Calu3 (cell line): ENCODE results near the gene OPHN1. TPM values are rescaled to one million over a fixed set of nuclear protein-coding genes. Genes with fewer than 3 reads are reported as not detected.

ENCODE experiments used
- BruUV-seq: library from RNA; stranded (reverse); fragments of 400-500 nt; replicated peaks from 2 replicates; lab custom pipeline; 2021; lab: Mats Ljungman, UMichigan
- CTCF ChIA-PET: fragments of 300-600 bp; sonication (Branson Sonifier 250); formaldehyde crosslinking; loops from one replicate; lab custom pipeline; 2022; ENCODE audit warnings: antibody characterized with exemption; lab: Charles Lee
- DNase-seq: peaks from one replicate; pipeline ENCODE4 v3.0.0; 2022
- H3K27ac Mint-ChIP-seq: one replicate; pipeline ENCODE4 v1.8.0; 2022; ENCODE audit warnings: mixed read lengths; ENCODE audit not compliant: unreplicated experiment
- H3K27me3 Mint-ChIP-seq: one replicate; pipeline ENCODE4 v1.8.0; 2022; ENCODE audit warnings: mixed read lengths; ENCODE audit not compliant: unreplicated experiment
- H3K36me3 Mint-ChIP-seq: one replicate; pipeline ENCODE4 v1.8.0; 2022; ENCODE audit warnings: mild to moderate bottlenecking, moderate library complexity, mixed read lengths; ENCODE audit not compliant: insufficient read depth, unreplicated experiment
- H3K4me1 Mint-ChIP-seq: one replicate; pipeline ENCODE4 v1.8.0; 2022; ENCODE audit warnings: mild to moderate bottlenecking, low read depth, mixed read lengths; ENCODE audit not compliant: unreplicated experiment
- H3K4me3 Mint-ChIP-seq: one replicate; pipeline ENCODE4 v1.8.0; 2022; ENCODE audit warnings: mild to moderate bottlenecking, low read depth, moderate library complexity, mixed read lengths; ENCODE audit not compliant: unreplicated experiment
- H3K9me3 Mint-ChIP-seq: one replicate; pipeline ENCODE4 v1.8.0; 2022; ENCODE audit warnings: low read depth, mixed read lengths; ENCODE audit not compliant: unreplicated experiment
- intact Hi-C: fragments of 100-400 bp; cut with micrococcal nuclease; formaldehyde crosslinking; loops from one replicate; pipeline ENCODE4 v1.10.0; 2022; ENCODE audit not compliant: unreplicated experiment
- total RNA-seq: library from RNA; stranded (reverse); gene quantifications from 2 replicates; pipeline ENCODE4 v1.2.3, GENCODE V29; 2022
- TF ChIP-seq, protein P1 (sequence below): fragments of 200-600 bp; IDR thresholded peaks from one replicate; pipeline ENCODE4 v1.8.0; 2022; ENCODE audit warnings: antibody characterized with exemption; ENCODE audit not compliant: unreplicated experiment

The OPHN1 gene
- total RNA-seq, 1 experiment from 2014 or later: 13.1 TPM

- CTCF ChIA-PET: no interaction called here
- Mint-ChIP-seq H3K9me3 (no peaks in the 10 kb centered on the region), H3K36me3 (no peaks in the 10 kb centered on the region), H3K4me1 (peaks cover 8% of the 10 kb centered on the region), H3K27ac (no peak overlapping the region), H3K27me3 (no peaks in the 10 kb centered on the region), H3K4me3 (no peak overlapping the region)
- TF ChIP-seq, protein P1, sequence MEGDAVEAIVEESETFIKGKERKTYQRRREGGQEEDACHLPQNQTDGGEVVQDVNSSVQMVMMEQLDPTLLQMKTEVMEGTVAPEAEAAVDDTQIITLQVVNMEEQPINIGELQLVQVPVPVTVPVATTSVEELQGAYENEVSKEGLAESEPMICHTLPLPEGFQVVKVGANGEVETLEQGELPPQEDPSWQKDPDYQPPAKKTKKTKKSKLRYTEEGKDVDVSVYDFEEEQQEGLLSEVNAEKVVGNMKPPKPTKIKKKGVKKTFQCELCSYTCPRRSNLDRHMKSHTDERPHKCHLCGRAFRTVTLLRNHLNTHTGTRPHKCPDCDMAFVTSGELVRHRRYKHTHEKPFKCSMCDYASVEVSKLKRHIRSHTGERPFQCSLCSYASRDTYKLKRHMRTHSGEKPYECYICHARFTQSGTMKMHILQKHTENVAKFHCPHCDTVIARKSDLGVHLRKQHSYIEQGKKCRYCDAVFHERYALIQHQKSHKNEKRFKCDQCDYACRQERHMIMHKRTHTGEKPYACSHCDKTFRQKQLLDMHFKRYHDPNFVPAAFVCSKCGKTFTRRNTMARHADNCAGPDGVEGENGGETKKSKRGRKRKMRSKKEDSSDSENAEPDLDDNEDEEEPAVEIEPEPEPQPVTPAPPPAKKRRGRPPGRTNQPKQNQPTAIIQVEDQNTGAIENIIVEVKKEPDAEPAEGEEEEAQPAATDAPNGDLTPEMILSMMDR: no peak
- no TSS peak for BruUV-seq
- no peak for DNase-seq
- intact Hi-C loops: no loop called here
Measured at GRCh38 chrX:68061206-68061535, 372.1 kb downstream of the OPHN1 start.

DNA sequence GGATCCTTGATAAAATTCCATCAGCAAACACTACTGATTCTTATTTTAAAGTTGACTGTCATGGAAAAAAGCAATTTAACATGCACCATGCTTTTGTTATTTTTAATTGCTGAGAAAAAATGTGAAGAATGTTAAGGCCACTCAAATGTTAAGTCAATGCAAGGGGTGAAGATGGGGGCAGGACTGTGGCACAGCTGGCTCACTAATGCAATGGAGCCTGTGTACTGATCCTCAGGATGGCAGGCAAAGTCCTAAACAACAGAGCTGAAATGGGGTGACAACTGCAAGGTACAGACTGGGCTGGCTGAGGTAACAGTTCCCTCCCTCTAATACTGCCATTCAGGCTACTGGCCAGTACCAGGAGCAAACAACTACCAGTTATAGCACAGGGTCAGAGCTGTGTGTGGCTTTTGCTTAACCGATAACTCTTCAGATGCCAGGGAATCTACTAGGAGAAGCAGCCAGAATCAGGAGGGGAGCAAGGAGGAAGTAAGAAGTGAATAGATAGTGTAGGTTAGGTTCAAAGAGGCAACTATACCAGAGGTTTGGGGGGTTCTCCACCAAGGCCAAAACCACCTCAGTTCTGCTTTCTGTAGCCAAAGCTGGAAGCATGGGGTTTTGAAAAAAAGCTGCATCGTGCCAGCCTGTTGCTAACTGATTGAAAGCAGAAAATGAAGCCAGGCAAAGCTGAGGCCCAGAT lies 372.6 kb downstream of the OPHN1 start:
- peaks cover 8% of the 10 kb centered on the region for H3K4me1 Mint-ChIP-seq
- H3K9me3 Mint-ChIP-seq: no peaks in the 10 kb centered on the region
- no TSS peak for BruUV-seq
- H3K4me3 Mint-ChIP-seq: no peak overlapping the region
- H3K27me3 Mint-ChIP-seq: no peaks in the 10 kb centered on the region
- intact Hi-C loops: no loop called here
- no peak for DNase-seq
- H3K27ac Mint-ChIP-seq: no peak overlapping the region
- no peaks in the 10 kb centered on the region for H3K36me3 Mint-ChIP-seq
- TF ChIP-seq, protein P1: no peak
- CTCF ChIA-PET: no interaction called here

DNA sequence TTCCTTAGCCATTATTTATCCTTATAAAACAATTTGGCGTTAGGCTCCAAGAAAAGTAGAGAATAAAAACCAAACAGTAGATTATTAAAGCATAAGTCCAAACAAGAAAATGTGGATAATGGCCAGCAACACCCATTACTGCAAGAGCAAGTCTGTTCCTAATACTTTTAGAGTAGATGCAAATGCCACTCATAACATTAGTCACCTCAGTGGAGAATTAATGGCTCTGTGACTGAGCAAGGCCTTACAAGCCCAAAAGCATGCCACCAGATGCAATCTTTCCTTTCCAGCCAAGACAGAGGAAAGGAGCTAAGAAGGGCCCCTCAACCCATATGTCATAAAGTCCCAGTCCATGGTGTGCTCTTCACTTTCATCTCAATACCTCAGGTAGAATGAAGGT lies 373.8 kb downstream of the OPHN1 start:
- no peak for DNase-seq
- Mint-ChIP-seq H3K4me3 (no peak overlapping the region), H3K36me3 (no peaks in the 10 kb centered on the region), H3K9me3 (no peaks in the 10 kb centered on the region), H3K4me1 (peaks cover 8% of the 10 kb centered on the region), H3K27me3 (no peaks in the 10 kb centered on the region), H3K27ac (no peak overlapping the region)
- TF ChIP-seq, protein P1: no peak
- intact Hi-C loops: loop anchor here (10.0 kb wide), 1 partner anchor 55 kb away; no protein-coding TSS in a partner anchor
- CTCF ChIA-PET: no interaction called here
- BruUV-seq: no TSS peak

- Mint-ChIP-seq H3K4me3 (no peak overlapping the region), H3K27ac (no peak overlapping the region), H3K27me3 (no peaks in the 10 kb centered on the region), H3K9me3 (no peaks in the 10 kb centered on the region), H3K4me1 (peaks cover 6% of the 10 kb centered on the region), H3K36me3 (no peaks in the 10 kb centered on the region)
- CTCF ChIA-PET: no interaction called here
- DNase-seq: no peak
- TF ChIP-seq, protein P1: no peak
- BruUV-seq: no TSS peak
- intact Hi-C loops: loop anchor here (10.0 kb wide), 1 partner anchor 95 kb away; no protein-coding TSS in a partner anchor
Measured at GRCh38 chrX:68049466-68049865, 383.8 kb downstream of the OPHN1 start.
